ENCODE measurements around the gene CHAT.

The CHAT gene

GRCh38 chr10:49597426-49598163 is 16.2 kb upstream of the CHAT start:
- no peak for DNase-seq

GRCh38 chr10:49598164-49598856 is 15.5 kb upstream of the CHAT start:
- no peak for DNase-seq

GRCh38 chr10:49598986-49599385 is 14.9 kb upstream of the CHAT start:
- DNase-seq, result no peak

GRCh38 chr10:49599546-49599945 is 14.3 kb upstream of the CHAT start:
- no peak for DNase-seq

- no peak for DNase-seq
These were observed 13.8 kb upstream of the CHAT start for GRCh38 chr10:49600046-49600445.

- DNase-seq, result no peak
These were observed 12.9 kb upstream of the CHAT start for GRCh38 chr10:49600781-49601400.

GRCh38 chr10:49601857-49602256 is 12.0 kb upstream of the CHAT start:
- peak; percentile 71 for DNase-seq

GRCh38 chr10:49602380-49603023 is 11.3 kb upstream of the CHAT start:
- peak; percentile 81 for DNase-seq

- peak; percentile 75 for DNase-seq
These were observed 8.5 kb upstream of the CHAT start for GRCh38 chr10:49605216-49605938.

- peak; percentile 54 for DNase-seq
These were observed 7.8 kb upstream of the CHAT start for GRCh38 chr10:49605939-49606509.

GRCh38 chr10:49606981-49607535 is 6.8 kb upstream of the CHAT start:
- no peak for DNase-seq

- DNase-seq, result peak; percentile 81
These were observed 5.5 kb upstream of the CHAT start for GRCh38 chr10:49608166-49609005.

GRCh38 chr10:49609006-49609282 is 4.9 kb upstream of the CHAT start:
- DNase-seq, result no peak

- DNase-seq, result peak; percentile 38
These were observed 4.3 kb upstream of the CHAT start for GRCh38 chr10:49609283-49610113.

GRCh38 chr10:49610114-49610457 is 3.8 kb upstream of the CHAT start, which contains the start of gene SLC18A3:
Gene SLC18A3, plus strand, starts transcription at chr10:49610310. Its CDS starts 431 bp downstream, at chr10:49610741.
- DNase-seq, result no peak

GRCh38 chr10:49610458-49611165 is 3.2 kb upstream of the CHAT start:
- DNase-seq, result no peak

GRCh38 chr10:49611166-49611815 is 2.5 kb upstream of the CHAT start:
- DNase-seq, result peak; percentile 16

- no peak for DNase-seq
These were observed 1.9 kb upstream of the CHAT start for GRCh38 chr10:49611816-49612512.

Measured in DMS79 (cell line).